Fibroblast of lung (primary cell): ENCODE measurements around the gene SP1. TPM values are rescaled to one million over a fixed set of nuclear protein-coding genes. Genes with fewer than 3 reads are reported as not detected.

Experiments used
- DNase-seq, 2 donors: peaks; one replicate each; pipeline versions ENCODE4 v3.0.0 to v3.0.0-alpha.2; 2010; ENCODE audit warnings: low read depth in 2 of 2
- H2AFZ ChIP-seq: 2 replicates; pipeline ENCODE4 v1.5.1; 2012; ENCODE audit warnings: low read length, control low read depth, inconsistent platforms
- H3K27ac ChIP-seq: 2 replicates; pipeline ENCODE4 v1.5.1; 2011; ENCODE audit warnings: low read length, control low read depth; ENCODE audit not compliant: insufficient read depth
- H3K27me3 ChIP-seq: 2 replicates; pipeline ENCODE4 v1.5.1; 2011; ENCODE audit warnings: mild to moderate bottlenecking, low read length; ENCODE audit not compliant: control insufficient read depth, insufficient read depth
- H3K36me3 ChIP-seq: 2 replicates; pipeline ENCODE4 v1.5.1; 2011; ENCODE audit warnings: low read length; ENCODE audit not compliant: control insufficient read depth, insufficient read depth
- H3K4me1 ChIP-seq: 2 replicates; pipeline ENCODE4 v1.5.1; 2011; ENCODE audit warnings: low read length; ENCODE audit not compliant: control insufficient read depth, insufficient read depth; ENCODE audit errors: extremely low read depth
- H3K4me2 ChIP-seq: 2 replicates; pipeline ENCODE4 v1.5.1; 2011; ENCODE audit warnings: low read length, control low read depth; ENCODE audit not compliant: insufficient read depth; ENCODE audit errors: extremely low read depth
- H3K4me3 ChIP-seq, 4 experiments: fragments of 200-600 bp in 1 of 4; sonication (generic) in 1 of 4; replicated peaks in 1 of 4; 2 replicates each; pipeline ENCODE4 v1.5.1; 2011 to 2016; ENCODE audit warnings: low read length in 4 of 4, low read depth in 3 of 4, mild to moderate bottlenecking in 3 of 4, control low read depth in 2 of 4, inconsistent platforms in 1 of 4, mixed read lengths in 1 of 4; ENCODE audit not compliant: insufficient read depth in 1 of 4; ENCODE audit errors: control extremely low read depth in 1 of 4
- H3K79me2 ChIP-seq: 2 replicates; pipeline ENCODE4 v1.5.1; 2012; ENCODE audit warnings: mild to moderate bottlenecking, low read length, inconsistent platforms; ENCODE audit not compliant: control insufficient read depth, insufficient read depth
- H3K9ac ChIP-seq: 2 replicates; pipeline ENCODE4 v1.5.1; 2011; ENCODE audit warnings: mild to moderate bottlenecking, low read length, control low read depth; ENCODE audit not compliant: insufficient read depth
- H3K9me3 ChIP-seq: 2 replicates; pipeline ENCODE4 v1.5.1; 2012; ENCODE audit warnings: low read depth, low read length; ENCODE audit not compliant: control insufficient read depth, insufficient read depth
- H4K20me1 ChIP-seq: 2 replicates; pipeline ENCODE4 v1.5.1; 2011; ENCODE audit warnings: low read length; ENCODE audit not compliant: control insufficient read depth, insufficient read depth; ENCODE audit errors: extremely low read depth
- EZH2 ChIP-seq: IDR thresholded peaks from 2 replicates; pipeline ENCODE4 v1.5.1; 2012; ENCODE audit warnings: low read length, control low read depth, mild to moderate bottlenecking; ENCODE audit errors: missing control alignments
- polyA plus RNA-seq, 2 donors: library from polyadenylated mRNA; depleted of rRNA in 1 of 2; stranded (reverse) in 1 of 2; unstranded in 1 of 2; fragments of >200 nt; gene quantifications; 2 replicates each; pipeline ENCODE4 v1.2.1, GENCODE V29; 2011 to 2012; ENCODE audit warnings: missing spikeins in 1 of 2
- total RNA-seq: library from RNA; depleted of rRNA; stranded (reverse); fragments of >200 nt; gene quantifications from 2 replicates; pipeline ENCODE4 v1.2.1, GENCODE V29; 2014
- TF ChIP-seq, protein P1 (sequence below), 2 donors: IDR thresholded peaks in 1 of 2; conservative IDR thresholded peaks in 1 of 2; 1 replicate in 1 of 2; 2 replicates in 1 of 2; pipeline ENCODE4 v1.5.1; 2011 to 2012; ENCODE audit warnings: low read length in 2 of 2, control low read depth in 1 of 2, inconsistent platforms in 1 of 2, low read depth in 1 of 2, mild to moderate bottlenecking in 1 of 2

Gene SP1
- total and polyA plus RNA-seq, 2 donors (not counting 1 experiment from before 2014, with no cell fraction given) = 35.3 to 38.9 TPM

DNA sequence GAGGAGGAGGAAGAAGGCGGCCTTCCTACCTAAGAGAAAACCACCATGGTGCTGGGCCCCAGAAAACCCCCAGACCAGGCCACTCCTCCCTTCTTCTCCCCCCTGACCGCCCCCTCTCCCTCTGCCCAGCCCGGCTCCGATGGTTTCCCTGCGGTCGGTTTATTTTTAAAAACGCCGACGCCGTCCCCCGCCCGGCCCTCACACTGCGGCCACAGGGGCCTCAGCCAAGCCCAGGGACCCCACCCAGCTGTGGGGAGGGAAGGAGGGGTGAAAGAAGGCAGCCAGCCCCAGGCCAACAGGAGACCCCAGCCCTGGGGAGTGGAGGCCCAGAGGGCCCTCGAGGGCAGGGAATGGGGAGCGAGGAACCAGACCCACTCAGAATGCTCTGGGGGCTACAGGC is 47.2 kb upstream of the SP1 start:
- DNase-seq = no peak

DNA sequence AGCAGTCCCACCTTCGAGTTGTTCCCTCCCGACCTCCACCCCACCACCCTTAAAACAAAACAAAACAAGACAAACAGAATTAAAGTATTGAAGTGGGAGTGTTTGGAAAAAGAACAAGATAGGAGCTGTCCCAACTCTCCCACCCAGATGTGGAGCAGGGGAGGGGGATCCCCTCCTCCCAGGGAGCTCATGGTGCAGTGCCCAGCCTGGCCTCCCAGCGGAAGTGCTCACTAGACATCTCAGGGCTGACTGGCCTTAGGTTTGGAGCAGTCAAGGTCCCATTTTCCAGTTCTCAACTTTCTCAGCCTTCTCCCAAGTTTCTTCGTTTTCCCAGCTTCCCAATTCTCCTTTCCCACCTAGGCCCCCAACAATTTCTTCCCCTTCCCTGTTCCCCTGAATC is 46.7 kb upstream of the SP1 start:
- Histone ChIP-seq H4K20me1 (no peaks in the 10 kb centered on the region), H3K9me3 (no peaks in the 10 kb centered on the region), H3K4me3 (no peak overlapping the region), H3K4me1 (no peaks in the 10 kb centered on the region), H2AFZ (no peak overlapping the region), H3K4me2 (no peak overlapping the region), H3K27me3 (peaks cover 64% of the 10 kb centered on the region), H3K9ac (no peak overlapping the region), H3K36me3 (no peaks in the 10 kb centered on the region), H3K27ac (no peak overlapping the region), H3K79me2 (no peaks in the 10 kb centered on the region)
- no peak for DNase-seq
- TF ChIP-seq, protein P1, sequence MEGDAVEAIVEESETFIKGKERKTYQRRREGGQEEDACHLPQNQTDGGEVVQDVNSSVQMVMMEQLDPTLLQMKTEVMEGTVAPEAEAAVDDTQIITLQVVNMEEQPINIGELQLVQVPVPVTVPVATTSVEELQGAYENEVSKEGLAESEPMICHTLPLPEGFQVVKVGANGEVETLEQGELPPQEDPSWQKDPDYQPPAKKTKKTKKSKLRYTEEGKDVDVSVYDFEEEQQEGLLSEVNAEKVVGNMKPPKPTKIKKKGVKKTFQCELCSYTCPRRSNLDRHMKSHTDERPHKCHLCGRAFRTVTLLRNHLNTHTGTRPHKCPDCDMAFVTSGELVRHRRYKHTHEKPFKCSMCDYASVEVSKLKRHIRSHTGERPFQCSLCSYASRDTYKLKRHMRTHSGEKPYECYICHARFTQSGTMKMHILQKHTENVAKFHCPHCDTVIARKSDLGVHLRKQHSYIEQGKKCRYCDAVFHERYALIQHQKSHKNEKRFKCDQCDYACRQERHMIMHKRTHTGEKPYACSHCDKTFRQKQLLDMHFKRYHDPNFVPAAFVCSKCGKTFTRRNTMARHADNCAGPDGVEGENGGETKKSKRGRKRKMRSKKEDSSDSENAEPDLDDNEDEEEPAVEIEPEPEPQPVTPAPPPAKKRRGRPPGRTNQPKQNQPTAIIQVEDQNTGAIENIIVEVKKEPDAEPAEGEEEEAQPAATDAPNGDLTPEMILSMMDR (conservative IDR thresholded peaks at IDR 0.05 in 1 of 2, IDR thresholded peaks at IDR 0.05 in 1 of 2; ENCODE audit: low read depth in 1 of 2, low read length in 2 of 2) = no peak
- TF ChIP-seq EZH2 = no peak

More for the DNA sequence above, 47.2 kb upstream of the SP1 start:
- Histone ChIP-seq H2AFZ (no peak overlapping the region), H3K27me3 (peaks cover 63% of the 10 kb centered on the region), H3K79me2 (no peaks in the 10 kb centered on the region), H4K20me1 (no peaks in the 10 kb centered on the region), H3K9ac (no peak overlapping the region), H3K4me1 (no peaks in the 10 kb centered on the region), H3K36me3 (no peaks in the 10 kb centered on the region), H3K9me3 (no peaks in the 10 kb centered on the region), H3K4me2 (no peak overlapping the region), H3K27ac (no peak overlapping the region), H3K4me3 (no peak overlapping the region)
- TF ChIP-seq, protein P1 (conservative IDR thresholded peaks at IDR 0.05 in 1 of 2, IDR thresholded peaks at IDR 0.05 in 1 of 2; ENCODE audit: low read depth in 1 of 2, low read length in 2 of 2) = no peak

DNA sequence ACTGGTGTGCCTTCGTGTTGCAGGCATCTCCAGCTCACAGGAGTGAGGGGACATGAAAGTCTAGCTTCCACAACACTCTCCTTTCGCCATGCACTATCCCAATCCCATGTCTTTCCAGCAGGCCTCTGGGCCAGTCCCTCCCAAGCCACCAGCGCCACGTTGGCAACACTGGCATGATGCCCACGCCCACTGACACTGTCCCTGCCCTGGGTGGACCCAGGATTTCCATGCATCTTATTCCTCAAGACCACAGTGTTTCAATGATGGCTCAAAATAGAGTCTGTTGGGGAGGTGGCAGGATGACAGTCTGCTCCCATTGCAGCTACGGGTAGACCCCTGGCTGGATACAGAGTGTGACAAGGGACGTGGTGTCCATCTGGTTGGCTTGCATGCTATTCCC is 46.1 kb upstream of the SP1 start:
- DNase-seq = no peak
- H4K20me1 ChIP-seq = no peaks in the 10 kb centered on the region
- no peak overlapping the region for H3K4me3 ChIP-seq
- H3K79me2 ChIP-seq = no peaks in the 10 kb centered on the region
- no peak for TF ChIP-seq EZH2
- TF ChIP-seq, protein P1 (conservative IDR thresholded peaks at IDR 0.05 in 1 of 2, IDR thresholded peaks at IDR 0.05 in 1 of 2; ENCODE audit: low read depth in 1 of 2, low read length in 2 of 2) = no peak
- H3K36me3 ChIP-seq = no peaks in the 10 kb centered on the region
- no peak overlapping the region for H3K27ac ChIP-seq
- no peak overlapping the region for H3K9ac ChIP-seq
- H3K4me2 ChIP-seq = no peak overlapping the region
- no peak overlapping the region for H2AFZ ChIP-seq
- no peaks in the 10 kb centered on the region for H3K9me3 ChIP-seq
- H3K27me3 ChIP-seq = peaks cover 70% of the 10 kb centered on the region
- no peaks in the 10 kb centered on the region for H3K4me1 ChIP-seq
